Stimulated activated CD8-positive, alpha-beta memory T cell treated with anti-CD3 and anti-CD28 coated beads, Interleukin-12 subunit alpha, Interleukin-12 subunit beta, amount 100 ng/mL, for 4 hours (primary cell): ENCODE data around the gene PPIG.
A peak's percentile ranks its signal among the peaks of the same experiment; 100 is the strongest.
"Not testable (repeated sequence)": the region's sequence is repeated elsewhere in the genome, so short reads cannot be mapped to it uniquely, and the experiment has no call there.

Experiments
- DNase-seq: peaks from one replicate; pipeline ENCODE4 v3.0.0-alpha.2; 2020; ENCODE audit warnings: low read depth

PPIG gene

GRCh38 chr2:169584005-169584877 lies at the start of gene PPIG:
Gene PPIG, plus strand, starts transcription at chr2:169584351. Its CDS starts 19,691 bp downstream, at chr2:169604042.
- DNase-seq: peak; percentile 79

- DNase-seq: not testable (repeated sequence)
Observed at GRCh38 chr2:169539460-169539859, 44.7 kb upstream of the PPIG start.

- no peak for DNase-seq
Observed at GRCh38 chr2:169540146-169540545, 44.0 kb upstream of the PPIG start.

GRCh38 chr2:169542433-169542832 lies 41.7 kb upstream of the PPIG start:
- DNase-seq: no peak

- DNase-seq: no peak
Observed at GRCh38 chr2:169546756-169547155, 37.4 kb upstream of the PPIG start.

- no peak for DNase-seq
Observed at GRCh38 chr2:169561364-169561763, 22.8 kb upstream of the PPIG start.

GRCh38 chr2:169562084-169562483 lies 22.1 kb upstream of the PPIG start:
- not testable (repeated sequence) for DNase-seq

- no peak for DNase-seq
Observed at GRCh38 chr2:169562519-169562918, 21.6 kb upstream of the PPIG start.

GRCh38 chr2:169565686-169566085 lies 18.5 kb upstream of the PPIG start:
- no peak for DNase-seq

- no peak for DNase-seq
Observed at GRCh38 chr2:169569948-169570347, 14.2 kb upstream of the PPIG start.

- DNase-seq: not testable (repeated sequence)
Observed at GRCh38 chr2:169570752-169571151, 13.4 kb upstream of the PPIG start.

GRCh38 chr2:169571571-169571970 lies 12.6 kb upstream of the PPIG start:
- no peak for DNase-seq

GRCh38 chr2:169572189-169572588 lies 12.0 kb upstream of the PPIG start:
- DNase-seq: no peak

- DNase-seq: no peak
Observed at GRCh38 chr2:169572821-169573159, 11.4 kb upstream of the PPIG start.

GRCh38 chr2:169573160-169573973 lies 10.8 kb upstream of the PPIG start, which contains the start of gene FASTKD1:
Gene FASTKD1, minus strand, starts transcription at chr2:169573865. Its CDS starts 1,836 bp downstream, at chr2:169572029.
- peak; percentile 77 for DNase-seq

GRCh38 chr2:169573974-169574299 lies 10.2 kb upstream of the PPIG start:
- no peak for DNase-seq

GRCh38 chr2:169574539-169574938 lies 9.6 kb upstream of the PPIG start:
- not testable (repeated sequence) for DNase-seq

- DNase-seq: not testable (repeated sequence)
Observed at GRCh38 chr2:169575264-169575663, 8.9 kb upstream of the PPIG start.

- no peak for DNase-seq
Observed at GRCh38 chr2:169579044-169579443, 5.1 kb upstream of the PPIG start.

- DNase-seq: not testable (repeated sequence)
Observed at GRCh38 chr2:169582552-169583266, 1.4 kb upstream of the PPIG start.

GRCh38 chr2:169583518-169583917 lies 633 bp upstream of the PPIG start:
- DNase-seq: no peak

- no peak for DNase-seq
Observed at GRCh38 chr2:169585673-169586072, 1.5 kb downstream of the PPIG start.
